WTC11 (cell line): ENCODE data around the gene CTNNA3. TPM values are rescaled to one million over a fixed set of nuclear protein-coding genes. Genes with fewer than 3 reads are reported as not detected.

Source experiments
- ATAC-seq: fragments of 200-7000 bp; cut with Tn5 transposase; 2 replicates; pipeline ENCODE4 v1.10.0; 2021; ENCODE audit warnings: mild to moderate bottlenecking, moderate library complexity
- CTCF ChIA-PET: fragments of 300-600 bp; sonication (Branson Sonifier 250); formaldehyde crosslinking; loops from one replicate; lab custom pipeline; 2021; ENCODE audit warnings: antibody characterized with exemption; lab: Charles Lee
- POLR2A ChIA-PET: fragments of 350-600 bp; sonication (Branson Sonifier 250); formaldehyde crosslinking; loops from one replicate; lab custom pipeline; 2021; ENCODE audit warnings: antibody characterized with exemption; lab: Charles Lee
- DNase-seq: peaks from one replicate; pipeline ENCODE4 v3.0.0; 2021; ENCODE audit warnings: low spot score
- H3K27ac Mint-ChIP-seq: 2 replicates; pipeline ENCODE4 v1.8.0; 2021; ENCODE audit warnings: mixed read lengths
- H3K27me3 Mint-ChIP-seq: 2 replicates; pipeline ENCODE4 v1.8.0; 2021; ENCODE audit warnings: low read depth, mild to moderate bottlenecking, moderate library complexity, mixed read lengths
- H3K36me3 Mint-ChIP-seq: 2 replicates; pipeline ENCODE4 v1.8.0; 2021; ENCODE audit warnings: mixed read lengths
- H3K4me1 Mint-ChIP-seq: 2 replicates; pipeline ENCODE4 v1.8.0; 2022; ENCODE audit warnings: mixed read lengths
- H3K4me3 Mint-ChIP-seq: 2 replicates; pipeline ENCODE4 v1.8.0; 2021; ENCODE audit warnings: mild to moderate bottlenecking, moderate library complexity, mixed read lengths
- H3K9me3 Mint-ChIP-seq: 2 replicates; pipeline ENCODE4 v1.8.0; 2021; ENCODE audit warnings: mixed read lengths
- ATF2 ChIP-seq: sonication (generic); formaldehyde crosslinking; IDR thresholded peaks from 2 replicates; pipeline ENCODE4 v1.8.1; 2022; ENCODE audit warnings: low read depth, missing genetic modification reagents, borderline replicate concordance
- ATF6 ChIP-seq: sonication (generic); formaldehyde crosslinking; IDR thresholded peaks from 2 replicates; pipeline ENCODE4 v1.8.1; 2023; ENCODE audit warnings: mild to moderate bottlenecking, missing genetic modification reagents
- CREB1 ChIP-seq: sonication (generic); formaldehyde crosslinking; IDR thresholded peaks from 2 replicates; pipeline ENCODE4 v1.8.0; 2023; ENCODE audit warnings: mild to moderate bottlenecking, missing genetic modification reagents
- E2F5 ChIP-seq: sonication (generic); formaldehyde crosslinking; IDR thresholded peaks from 2 replicates; pipeline ENCODE4 v1.8.1; 2022; ENCODE audit warnings: mild to moderate bottlenecking, moderate library complexity, missing genetic modification reagents
- ETV6 ChIP-seq: sonication (generic); formaldehyde crosslinking; IDR thresholded peaks from 2 replicates; pipeline ENCODE4 v1.8.1; 2022; ENCODE audit warnings: mild to moderate bottlenecking, missing genetic modification reagents
- FOXP4 ChIP-seq: sonication (generic); formaldehyde crosslinking; IDR thresholded peaks from 2 replicates; pipeline ENCODE4 v1.8.0; 2022; ENCODE audit warnings: mild to moderate bottlenecking, missing genetic modification reagents
- GABPB1 ChIP-seq: sonication (generic); formaldehyde crosslinking; IDR thresholded peaks from 2 replicates; pipeline ENCODE4 v1.8.1; 2023; ENCODE audit warnings: mild to moderate bottlenecking, missing genetic modification reagents
- GTF2I ChIP-seq: fragments of 250-450 bp; sonication (Bioruptor Pico); conservative IDR thresholded peaks from 2 replicates; pipeline ENCODE4 v1.4.0; 2021; ENCODE audit warnings: mild to moderate bottlenecking
- MAX ChIP-seq: sonication (generic); formaldehyde crosslinking; IDR thresholded peaks from 2 replicates; pipeline ENCODE4 v1.8.0; 2022; ENCODE audit warnings: mild to moderate bottlenecking, missing genetic modification reagents
- MXD4 ChIP-seq: fragments of 250-450 bp; sonication (Bioruptor Pico); IDR thresholded peaks from 2 replicates; pipeline ENCODE4 v1.8.0; 2021; ENCODE audit warnings: mild to moderate bottlenecking, moderate library complexity, borderline replicate concordance
- MYBL2 ChIP-seq: sonication (generic); formaldehyde crosslinking; IDR thresholded peaks from 2 replicates; pipeline ENCODE4 v1.8.1; 2023; ENCODE audit warnings: mild to moderate bottlenecking, moderate library complexity, missing genetic modification reagents
- SMAD3 ChIP-seq: sonication (generic); formaldehyde crosslinking; IDR thresholded peaks from 2 replicates; pipeline ENCODE4 v1.8.0; 2022; ENCODE audit warnings: missing genetic modification reagents, mild to moderate bottlenecking, borderline replicate concordance
- TP53 ChIP-seq: sonication (generic); formaldehyde crosslinking; IDR thresholded peaks from 2 replicates; pipeline ENCODE4 v1.8.1; 2023; ENCODE audit warnings: mild to moderate bottlenecking, missing genetic modification reagents
- USF2 ChIP-seq: sonication (generic); formaldehyde crosslinking; IDR thresholded peaks from 2 replicates; pipeline ENCODE4 v1.8.1; 2023; ENCODE audit warnings: mild to moderate bottlenecking, missing genetic modification reagents, moderate library complexity
- ZBTB21 ChIP-seq: sonication (generic); formaldehyde crosslinking; IDR thresholded peaks from 2 replicates; pipeline ENCODE4 v1.8.1; 2023; ENCODE audit warnings: mild to moderate bottlenecking, missing genetic modification reagents, borderline replicate concordance
- ZNF281 ChIP-seq: sonication (generic); formaldehyde crosslinking; IDR thresholded peaks from 2 replicates; pipeline ENCODE4 v1.8.0; 2023; ENCODE audit warnings: mild to moderate bottlenecking, missing genetic modification reagents
- ZNF512 ChIP-seq: sonication (generic); formaldehyde crosslinking; IDR thresholded peaks from 2 replicates; pipeline ENCODE4 v1.8.1; 2022; ENCODE audit warnings: missing genetic modification reagents, borderline replicate concordance
- ZSCAN18 ChIP-seq: fragments of 250-450 bp; sonication (Bioruptor Pico); IDR thresholded peaks from 2 replicates; pipeline ENCODE4 v2.1.2; 2022; ENCODE audit warnings: mild to moderate bottlenecking, moderate library complexity
- total RNA-seq: library from RNA; stranded (reverse); gene quantifications from 3 replicates; pipeline ENCODE4 v1.2.3, GENCODE V29; 2021

Gene CTNNA3
- total RNA-seq, 1 experiment from 2014 or later: 6.1 TPM

- TF ChIP-seq SMAD3 (CRISPR knock-in tag) (no peak), ETV6 (CRISPR knock-in tag) (no peak), ATF2 (no peak), MYBL2 (CRISPR knock-in tag) (no peak), MAX (no peak), MXD4 (CRISPR knock-in tag) (no peak), CREB1 (CRISPR knock-in tag) (no peak), TP53 (no peak), ZSCAN18 (no peak)
These were observed 293.4 kb downstream of the CTNNA3 start (continued) for GRCh38 chr10:67402620-67403019.

GRCh38 chr10:67401711-67402110 lies 294.3 kb downstream of the CTNNA3 start:
- DNase-seq (no peak), ATAC-seq (peak; percentile 83)
- peaks cover 48% of the 10 kb centered on the region for H3K36me3 Mint-ChIP-seq
- H3K4me3 Mint-ChIP-seq: peak overlapping the region; percentile 32
- H3K27me3 Mint-ChIP-seq: peaks cover 22% of the 10 kb centered on the region
- ChIA-PET POLR2A (interaction anchor here (0.7 kb wide), 1 partner anchor 11 kb away, joined by 3 read pairs; no protein-coding TSS in a partner anchor), CTCF (interaction anchor here (1.9 kb wide), 1 partner anchor 96 kb away, joined by 6 read pairs; no protein-coding TSS in a partner anchor)
- peak overlapping the region; percentile 43 for H3K27ac Mint-ChIP-seq
- H3K9me3 Mint-ChIP-seq: peaks cover 54% of the 10 kb centered on the region
- H3K4me1 Mint-ChIP-seq: peaks cover 26% of the 10 kb centered on the region
- TF ChIP-seq GABPB1 (CRISPR knock-in tag) (no peak), ATF2 (no peak), MYBL2 (CRISPR knock-in tag) (no peak), E2F5 (no peak), ZNF281 (CRISPR knock-in tag) (no peak), ATF6 (no peak), ZNF512 (no peak), USF2 (no peak), TP53 (no peak), FOXP4 (CRISPR knock-in tag) (no peak), GTF2I (CRISPR knock-in tag) (no peak), MXD4 (CRISPR knock-in tag) (no peak), ZBTB21 (CRISPR knock-in tag) (no peak)
